COR-L47 (cell line): ENCODE measurements around the gene ST6GALNAC4.

ENCODE experiments used
- DNase-seq: peaks from one replicate; lab custom pipeline; 2025; lab: John Stamatoyannopoulos, UW

Gene ST6GALNAC4

DNA sequence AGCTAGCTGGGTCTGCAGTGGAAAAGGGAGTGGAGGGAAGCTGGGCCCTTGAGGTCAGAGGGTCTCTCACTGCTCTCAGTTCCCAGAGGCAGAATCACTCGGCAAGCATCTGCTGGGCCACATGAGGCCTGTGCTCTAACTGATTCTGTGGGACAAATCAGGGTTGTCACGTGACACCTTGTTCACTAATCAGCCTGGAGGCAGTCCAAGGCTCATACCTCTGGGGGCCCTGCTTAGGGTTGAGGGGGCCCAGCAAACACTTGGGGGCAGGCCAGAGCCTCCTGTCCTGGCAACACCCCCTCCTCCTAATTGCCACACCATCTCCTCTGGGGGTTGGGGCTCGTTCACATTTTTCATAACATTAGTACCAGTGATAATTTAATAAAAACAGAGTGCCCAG is 29.9 kb upstream of the ST6GALNAC4 start:
- no peak for DNase-seq

DNA sequence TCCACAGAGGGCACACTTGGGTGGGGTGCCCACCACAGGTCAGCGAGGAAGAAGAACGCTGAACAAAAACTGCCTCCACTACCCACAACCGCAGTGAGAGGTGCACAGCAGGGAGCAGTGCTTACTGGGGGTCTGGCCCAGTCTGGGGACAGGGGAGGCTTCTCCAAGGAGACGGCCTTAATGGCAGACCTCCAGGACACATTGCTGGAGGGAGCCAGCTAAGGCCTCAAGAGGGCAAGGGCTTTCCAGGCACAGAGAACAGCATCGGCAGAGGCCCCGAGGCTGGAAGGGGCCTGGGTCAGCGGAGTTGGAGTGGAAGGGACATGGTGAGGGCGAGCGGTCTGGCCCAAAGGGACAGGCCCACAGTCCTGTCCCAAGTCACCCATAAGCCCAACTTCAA is 29.1 kb upstream of the ST6GALNAC4 start:
- DNase-seq = no peak

DNA sequence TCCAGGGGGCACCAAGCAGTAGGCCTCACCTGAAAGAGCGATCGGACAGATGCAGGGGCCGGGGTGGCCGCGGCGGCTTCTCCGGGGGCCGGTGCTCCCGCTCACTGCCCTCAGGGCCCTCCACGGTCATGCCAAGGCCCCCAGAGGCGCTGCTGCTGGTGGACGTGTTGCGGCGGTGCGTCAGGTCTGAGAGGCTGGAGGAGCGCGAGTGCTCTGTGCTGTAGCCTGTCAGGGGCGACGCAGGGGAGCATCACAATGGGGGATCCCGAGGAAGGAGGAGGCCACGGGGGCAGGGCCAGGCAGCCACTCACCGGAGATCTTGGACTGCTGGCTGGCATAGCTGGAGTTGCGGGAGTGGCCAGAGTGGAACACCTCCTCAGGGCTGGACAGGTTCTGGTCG is 28.5 kb upstream of the ST6GALNAC4 start:
- no peak for DNase-seq

GRCh38 chr9:127944586-127945218 is 27.9 kb upstream of the ST6GALNAC4 start:
- no peak for DNase-seq

DNA sequence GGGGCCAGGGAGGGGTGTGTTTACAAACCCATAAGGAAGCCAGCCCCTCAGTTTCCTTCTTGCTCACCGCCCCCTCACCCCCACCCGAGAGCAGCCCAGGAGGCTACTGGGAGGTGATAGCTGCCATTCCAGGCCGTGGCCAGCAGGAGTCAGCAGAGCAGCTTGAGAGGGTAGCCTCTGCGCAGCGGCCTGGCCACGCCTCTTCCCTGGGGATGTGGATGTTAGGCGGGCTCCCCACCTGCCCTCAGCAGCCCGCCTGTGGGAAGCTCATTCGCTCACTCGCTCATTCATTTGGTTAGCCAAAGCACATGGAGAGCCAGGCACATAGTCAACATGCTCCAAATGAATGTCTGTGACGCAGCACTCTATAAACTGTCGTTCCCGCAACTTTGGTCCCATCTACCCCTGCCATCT is 26.9 kb upstream of the ST6GALNAC4 start:
- peak; percentile 70 for DNase-seq

DNA sequence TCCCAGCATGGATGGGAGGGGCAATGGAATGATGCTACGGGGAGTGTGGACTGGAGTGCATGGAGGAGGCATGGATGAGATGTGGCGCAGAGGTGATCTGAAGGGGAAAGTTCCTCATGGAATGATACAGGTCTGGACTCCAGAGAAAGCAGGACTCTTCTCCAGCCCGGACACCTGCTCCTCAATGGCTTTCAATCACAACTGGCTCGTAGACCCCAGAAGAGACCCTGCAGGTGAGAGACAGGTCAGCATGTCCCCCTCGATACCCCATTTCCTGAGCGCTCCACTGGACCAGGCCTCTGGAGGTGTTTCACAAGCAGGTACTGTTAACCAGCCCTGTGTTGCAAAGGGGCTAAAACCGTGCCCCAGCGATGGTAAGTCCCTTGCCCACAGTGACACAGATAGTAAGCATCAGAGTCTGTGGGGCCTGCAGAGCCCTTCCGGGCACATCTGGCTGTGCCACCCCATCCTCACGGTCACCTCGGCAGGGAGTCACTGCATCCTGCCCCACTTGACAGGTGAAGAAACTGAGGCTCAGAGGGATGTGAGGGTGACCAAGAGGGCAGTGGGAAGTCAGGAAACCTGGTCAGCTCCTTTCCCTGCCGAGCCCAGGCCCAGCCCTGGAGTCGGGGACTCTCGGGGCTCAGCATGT is 26.3 kb upstream of the ST6GALNAC4 start:
- no peak for DNase-seq

- DNase-seq = no peak
These were observed 25.6 kb upstream of the ST6GALNAC4 start for GRCh38 chr9:127942216-127943010.

DNA sequence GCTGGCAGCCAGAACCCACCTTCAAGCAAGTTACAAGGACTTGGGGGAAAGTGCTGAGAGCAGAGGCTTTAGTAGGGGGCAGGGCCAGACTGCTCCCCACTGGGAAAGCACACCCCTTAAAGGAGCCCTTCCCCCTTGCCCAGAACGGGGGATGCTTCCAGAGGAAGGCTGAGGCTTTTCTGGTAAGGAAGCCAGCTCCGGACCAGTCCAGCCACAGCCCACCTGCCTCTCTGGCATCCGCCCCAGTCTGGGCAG is 25.0 kb upstream of the ST6GALNAC4 start:
- DNase-seq = no peak

- DNase-seq = no peak
These were observed 24.5 kb upstream of the ST6GALNAC4 start for GRCh38 chr9:127941062-127941960.

GRCh38 chr9:127940593-127940992 is 23.8 kb upstream of the ST6GALNAC4 start:
- DNase-seq = no peak

DNA sequence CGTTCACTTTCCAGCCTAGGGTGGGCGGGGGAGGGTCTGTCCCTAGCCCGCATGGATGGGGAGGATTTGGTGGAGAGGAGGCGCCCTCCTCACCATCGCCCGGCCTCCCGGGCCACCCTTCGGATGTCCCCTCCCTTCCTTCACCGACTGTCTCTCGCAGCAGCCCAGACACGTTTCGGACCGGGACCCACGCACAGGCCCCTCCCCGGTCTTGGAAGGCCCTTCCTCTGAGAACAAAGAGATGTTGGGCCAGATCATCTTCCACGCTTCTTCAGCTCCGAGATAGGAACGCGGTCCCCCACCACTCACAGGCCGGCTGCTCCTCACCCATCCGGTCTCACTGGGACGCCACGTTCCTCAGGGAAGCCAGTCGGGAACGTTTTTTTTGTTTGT is 21.5 kb upstream of the ST6GALNAC4 start:
- no peak for DNase-seq

- DNase-seq = peak; percentile 53
These were observed 20.8 kb upstream of the ST6GALNAC4 start, which contains the start of gene DPM2 for GRCh38 chr9:127937388-127938297. Gene DPM2 (minus strand): TSS chr9:127937854. CDS start chr9:127937820, 34 bp downstream.

DNA sequence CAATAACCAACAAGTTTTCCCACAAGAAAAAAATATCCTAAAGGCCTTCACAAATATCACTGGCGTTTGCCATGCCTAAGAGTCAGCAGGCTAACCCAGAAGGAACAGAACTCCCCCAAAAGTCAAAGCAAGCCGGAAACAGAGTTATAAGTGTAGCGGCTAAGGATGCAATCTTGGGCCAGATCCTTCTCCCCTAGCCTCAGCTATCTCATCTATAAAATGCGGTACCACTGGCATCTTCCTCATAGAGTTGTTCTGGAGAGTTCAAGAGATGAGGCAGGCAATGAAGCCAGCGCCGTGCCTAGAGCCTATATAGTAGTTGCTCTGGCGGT is 20.2 kb upstream of the ST6GALNAC4 start:
- no peak for DNase-seq

DNA sequence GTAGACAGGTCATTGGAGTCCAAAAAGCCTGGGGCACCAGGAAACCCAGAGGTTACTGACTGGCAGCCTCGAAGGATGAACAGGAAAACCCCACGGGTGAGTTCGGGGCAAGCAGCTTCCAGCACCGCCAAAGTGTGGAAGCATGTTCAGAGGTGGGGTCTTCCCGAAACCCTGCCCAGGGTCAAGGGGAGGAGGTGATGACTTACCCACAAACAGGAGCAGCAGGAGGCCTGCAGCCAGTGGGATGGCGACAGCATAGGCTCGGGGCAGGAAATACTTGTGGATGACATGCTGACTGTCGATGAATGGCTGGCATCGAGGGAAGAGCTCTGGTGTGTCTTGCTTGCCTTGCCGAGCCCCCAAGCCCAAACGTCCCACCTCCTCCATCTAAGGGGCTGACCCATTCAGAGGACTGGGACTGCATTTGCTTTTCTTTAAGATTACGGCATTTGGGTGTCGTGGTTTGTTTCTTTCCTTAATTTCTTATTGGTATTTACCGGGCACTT is 19.6 kb upstream of the ST6GALNAC4 start:
- no peak for DNase-seq

- no peak for DNase-seq
These were observed 19.0 kb upstream of the ST6GALNAC4 start for GRCh38 chr9:127935765-127936221.

DNA sequence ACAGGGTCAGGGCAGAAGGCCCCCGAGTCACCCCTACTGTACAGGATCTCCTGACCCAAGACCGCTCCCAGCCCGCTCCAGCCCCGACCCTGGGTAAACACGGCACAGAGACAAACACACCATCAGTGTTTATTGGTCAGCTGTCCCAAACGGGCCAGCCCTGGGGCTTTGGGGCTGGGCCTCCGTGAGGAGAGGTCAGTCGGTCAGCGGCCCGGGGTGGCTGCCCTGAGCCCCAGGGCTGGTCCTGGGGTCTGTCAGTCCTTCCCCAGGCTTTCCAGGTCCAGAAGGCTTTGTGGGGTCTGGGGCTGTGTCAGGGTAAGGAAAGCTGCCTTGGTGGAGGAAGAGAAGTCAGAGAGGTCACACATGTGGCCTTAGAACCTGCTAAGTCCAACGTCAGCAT is 18.1 kb upstream of the ST6GALNAC4 start:
- DNase-seq = no peak

DNA sequence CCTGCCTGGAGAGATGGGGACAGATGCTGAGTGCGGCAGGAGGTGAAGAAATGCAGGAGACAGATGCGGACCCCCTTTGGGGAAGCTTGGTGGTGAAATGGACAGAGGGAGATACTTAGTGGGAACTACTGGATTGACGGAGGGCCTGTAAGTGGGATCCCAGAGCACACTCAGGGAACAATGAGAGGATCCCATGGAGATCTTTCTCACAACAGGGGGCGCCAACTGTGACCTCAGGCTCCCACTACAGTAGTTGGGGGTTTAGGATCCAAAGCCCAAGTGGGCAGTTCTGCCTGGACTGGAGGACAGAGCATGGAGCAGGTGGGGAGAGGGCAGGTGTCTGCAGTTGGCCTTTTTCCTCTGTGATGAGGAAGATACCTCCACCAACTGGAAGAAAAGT is 17.4 kb upstream of the ST6GALNAC4 start:
- no peak for DNase-seq

GRCh38 chr9:127931092-127931881 is 14.4 kb upstream of the ST6GALNAC4 start:
- DNase-seq = no peak

GRCh38 chr9:127930231-127931091 is 13.6 kb upstream of the ST6GALNAC4 start, which contains the start of gene PIP5KL1:
Gene PIP5KL1 (minus strand): TSS chr9:127930777. CDS start chr9:127930752, 25 bp downstream.
- peak; percentile 80 for DNase-seq
